ENCODE measurements around the gene UNC119. TPM values are rescaled to one million over a fixed set of nuclear protein-coding genes. Genes with fewer than 3 reads are reported as not detected.

UNC119 gene
- total RNA-seq, 1 donor from 2014 or later, result 57.2 TPM

DNA sequence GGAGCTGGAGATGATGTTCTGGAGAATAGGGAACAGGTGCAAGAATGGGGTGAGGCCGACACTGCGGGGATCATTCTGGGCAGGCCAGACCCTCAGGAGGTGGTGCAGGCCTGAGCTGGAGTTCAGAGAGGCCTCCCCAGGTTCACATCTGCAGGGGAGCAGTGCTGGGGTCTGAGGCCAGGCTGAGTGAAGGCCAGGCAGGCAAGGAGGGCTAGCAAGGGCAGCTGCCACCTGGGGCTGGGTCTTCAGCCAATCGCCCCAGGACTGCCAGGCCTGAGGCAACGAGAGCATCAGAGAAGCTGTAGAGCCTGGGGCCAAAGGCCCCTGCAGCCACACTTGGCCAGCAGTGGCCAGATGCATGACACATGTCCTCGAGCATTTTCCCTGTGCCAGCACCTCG, 31.7 kb downstream of the UNC119 start:
- DNase-seq, result no peak
- Mint-ChIP-seq H3K9me3 (ENCODE audit: unreplicated experiment) (peaks cover 5% of the 10 kb centered on the region), H3K27ac (ENCODE audit: unreplicated experiment) (no peak overlapping the region), H3K27me3 (ENCODE audit: unreplicated experiment) (peaks cover 6% of the 10 kb centered on the region), H3K4me1 (ENCODE audit: low read depth, unreplicated experiment) (no peaks in the 10 kb centered on the region), H3K4me3 (ENCODE audit: unreplicated experiment) (no peak overlapping the region), H3K36me3 (ENCODE audit: unreplicated experiment) (peaks cover 8% of the 10 kb centered on the region)
- TF ChIP-seq, protein P1, sequence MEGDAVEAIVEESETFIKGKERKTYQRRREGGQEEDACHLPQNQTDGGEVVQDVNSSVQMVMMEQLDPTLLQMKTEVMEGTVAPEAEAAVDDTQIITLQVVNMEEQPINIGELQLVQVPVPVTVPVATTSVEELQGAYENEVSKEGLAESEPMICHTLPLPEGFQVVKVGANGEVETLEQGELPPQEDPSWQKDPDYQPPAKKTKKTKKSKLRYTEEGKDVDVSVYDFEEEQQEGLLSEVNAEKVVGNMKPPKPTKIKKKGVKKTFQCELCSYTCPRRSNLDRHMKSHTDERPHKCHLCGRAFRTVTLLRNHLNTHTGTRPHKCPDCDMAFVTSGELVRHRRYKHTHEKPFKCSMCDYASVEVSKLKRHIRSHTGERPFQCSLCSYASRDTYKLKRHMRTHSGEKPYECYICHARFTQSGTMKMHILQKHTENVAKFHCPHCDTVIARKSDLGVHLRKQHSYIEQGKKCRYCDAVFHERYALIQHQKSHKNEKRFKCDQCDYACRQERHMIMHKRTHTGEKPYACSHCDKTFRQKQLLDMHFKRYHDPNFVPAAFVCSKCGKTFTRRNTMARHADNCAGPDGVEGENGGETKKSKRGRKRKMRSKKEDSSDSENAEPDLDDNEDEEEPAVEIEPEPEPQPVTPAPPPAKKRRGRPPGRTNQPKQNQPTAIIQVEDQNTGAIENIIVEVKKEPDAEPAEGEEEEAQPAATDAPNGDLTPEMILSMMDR (IDR thresholded peaks at IDR 0.05; ENCODE audit: partially characterized antibody, unreplicated experiment), result no peak

DNA sequence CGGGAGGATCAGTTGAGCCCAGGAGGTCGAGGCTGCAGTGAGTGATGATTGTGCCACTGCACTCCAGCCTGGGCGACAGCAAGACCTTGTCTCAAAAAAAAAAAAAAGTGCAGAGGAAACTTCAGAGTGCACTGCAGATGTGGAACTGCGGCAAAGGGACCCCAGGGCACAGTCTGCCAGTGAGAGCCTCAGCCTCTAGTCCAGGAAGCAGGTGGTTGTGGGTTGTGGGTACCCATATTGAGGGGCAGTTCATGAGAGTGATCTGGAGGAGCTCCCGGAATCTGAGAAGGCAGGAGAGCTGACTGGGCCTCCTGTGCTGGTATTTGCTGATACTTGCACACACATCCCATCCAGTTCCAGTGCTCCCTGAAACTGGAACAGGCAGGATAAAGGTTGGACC, 33.2 kb downstream of the UNC119 start:
- Mint-ChIP-seq H3K36me3 (ENCODE audit: unreplicated experiment) (peaks cover 8% of the 10 kb centered on the region), H3K27ac (ENCODE audit: unreplicated experiment) (no peak overlapping the region), H3K4me3 (ENCODE audit: unreplicated experiment) (no peak overlapping the region), H3K27me3 (ENCODE audit: unreplicated experiment) (peaks cover 6% of the 10 kb centered on the region), H3K4me1 (ENCODE audit: low read depth, unreplicated experiment) (no peaks in the 10 kb centered on the region), H3K9me3 (ENCODE audit: unreplicated experiment) (peaks cover 5% of the 10 kb centered on the region)
- no peak for DNase-seq
- TF ChIP-seq, protein P1 (IDR thresholded peaks at IDR 0.05; ENCODE audit: partially characterized antibody, unreplicated experiment), result no peak

GRCh38 chr17:28518578-28518977, 33.8 kb downstream of the UNC119 start:
- TF ChIP-seq, protein P1 (IDR thresholded peaks at IDR 0.05; ENCODE audit: partially characterized antibody, unreplicated experiment), result no peak
- no peak overlapping the region for H3K27ac Mint-ChIP-seq (ENCODE audit: unreplicated experiment)
- no peaks in the 10 kb centered on the region for H3K4me1 Mint-ChIP-seq (ENCODE audit: low read depth, unreplicated experiment)
- H3K36me3 Mint-ChIP-seq (ENCODE audit: unreplicated experiment), result peaks cover 8% of the 10 kb centered on the region
- H3K9me3 Mint-ChIP-seq (ENCODE audit: unreplicated experiment), result peaks cover 5% of the 10 kb centered on the region
- peaks cover 8% of the 10 kb centered on the region for H3K27me3 Mint-ChIP-seq (ENCODE audit: unreplicated experiment)
- no peak for DNase-seq
- H3K4me3 Mint-ChIP-seq (ENCODE audit: unreplicated experiment), result no peak overlapping the region

DNA sequence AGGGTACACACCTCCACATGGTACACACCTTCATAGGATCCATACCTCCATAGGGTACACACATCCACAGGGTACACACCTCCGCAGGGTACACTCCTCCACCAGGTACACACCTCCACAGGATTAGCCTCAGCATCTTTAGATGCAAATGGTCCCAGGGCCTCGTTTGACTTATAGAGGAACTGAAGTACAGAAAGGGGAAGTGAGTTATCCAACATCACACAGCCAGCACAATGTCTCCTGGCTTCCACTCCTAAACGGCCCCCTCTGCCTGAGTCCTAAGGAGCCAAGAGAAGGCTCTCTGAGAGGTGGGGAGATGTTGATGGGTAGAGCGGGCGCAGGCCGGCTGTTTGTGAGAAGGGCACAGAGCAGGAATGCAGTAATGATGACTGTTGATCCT, 34.3 kb downstream of the UNC119 start:
- H3K4me1 Mint-ChIP-seq (ENCODE audit: low read depth, unreplicated experiment), result no peaks in the 10 kb centered on the region
- H3K27me3 Mint-ChIP-seq (ENCODE audit: unreplicated experiment), result peaks cover 5% of the 10 kb centered on the region
- no peak overlapping the region for H3K27ac Mint-ChIP-seq (ENCODE audit: unreplicated experiment)
- TF ChIP-seq, protein P1 (IDR thresholded peaks at IDR 0.05; ENCODE audit: partially characterized antibody, unreplicated experiment), result no peak
- no peak overlapping the region for H3K4me3 Mint-ChIP-seq (ENCODE audit: unreplicated experiment)
- H3K9me3 Mint-ChIP-seq (ENCODE audit: unreplicated experiment), result peaks cover 5% of the 10 kb centered on the region
- peaks cover 8% of the 10 kb centered on the region for H3K36me3 Mint-ChIP-seq (ENCODE audit: unreplicated experiment)
- DNase-seq, result no peak

- TF ChIP-seq, protein P1 (IDR thresholded peaks at IDR 0.05; ENCODE audit: partially characterized antibody, unreplicated experiment), result no peak
- Mint-ChIP-seq H3K36me3 (ENCODE audit: unreplicated experiment) (peaks cover 8% of the 10 kb centered on the region), H3K4me1 (ENCODE audit: low read depth, unreplicated experiment) (peaks cover 1% of the 10 kb centered on the region), H3K27ac (ENCODE audit: unreplicated experiment) (no peak overlapping the region), H3K9me3 (ENCODE audit: unreplicated experiment) (peaks cover 5% of the 10 kb centered on the region), H3K27me3 (ENCODE audit: unreplicated experiment) (peaks cover 7% of the 10 kb centered on the region), H3K4me3 (ENCODE audit: unreplicated experiment) (no peak overlapping the region)
- no peak for DNase-seq
These were observed 36.9 kb downstream of the UNC119 start for GRCh38 chr17:28515518-28515917.
